Loucy (cell line): ENCODE results near the gene EXOSC2.

ENCODE experiments used
- H2AFZ ChIP-seq: fragments of 200-600 bp; sonication (generic); 2 replicates; pipeline ENCODE4 v1.6.0; 2016; ENCODE audit warnings: antibody characterized with exemption, mild to moderate bottlenecking, low read length, moderate library complexity
- H3F3A ChIP-seq: fragments of 200-600 bp; 2 replicates; pipeline ENCODE4 v1.6.0; 2016; ENCODE audit warnings: antibody characterized with exemption, low read depth, mild to moderate bottlenecking
- H3K27me3 ChIP-seq: fragments of 200-600 bp; sonication (generic); 2 replicates; pipeline ENCODE4 v1.6.1; 2014; ENCODE audit warnings: low read length, mild to moderate bottlenecking; ENCODE audit not compliant: insufficient read depth, poor library complexity, severe bottlenecking
- H3K36me3 ChIP-seq: fragments of 200-600 bp; sonication (generic); 2 replicates; pipeline ENCODE4 v1.6.1; 2016; ENCODE audit warnings: low read length; ENCODE audit not compliant: insufficient read depth
- H3K4me1 ChIP-seq: fragments of 200-600 bp; sonication (generic); 2 replicates; pipeline ENCODE4 v1.5.1; 2014; ENCODE audit warnings: low read length, mild to moderate bottlenecking; ENCODE audit not compliant: insufficient read depth, poor library complexity, severe bottlenecking
- H3K4me2 ChIP-seq: fragments of 200-600 bp; sonication (generic); 2 replicates; pipeline ENCODE4 v1.6.0; 2014; ENCODE audit warnings: antibody characterized with exemption, low read length, low read depth, mild to moderate bottlenecking; ENCODE audit not compliant: poor library complexity, severe bottlenecking
- H3K4me3 ChIP-seq: fragments of 200-600 bp; sonication (generic); 2 replicates; pipeline ENCODE4 v1.5.1; 2014; ENCODE audit warnings: low read length, mild to moderate bottlenecking, mixed read lengths; ENCODE audit not compliant: poor library complexity, severe bottlenecking
- H3K79me2 ChIP-seq: fragments of 200-600 bp; sonication (generic); 2 replicates; pipeline ENCODE4 v1.6.1; 2014; ENCODE audit warnings: low read length; ENCODE audit not compliant: insufficient read depth
- H3K9ac ChIP-seq: fragments of 200-600 bp; sonication (generic); 2 replicates; pipeline ENCODE4 v1.6.0; 2014; ENCODE audit warnings: mild to moderate bottlenecking, low read depth, low read length, moderate library complexity; ENCODE audit not compliant: poor library complexity, severe bottlenecking
- H3K9me2 ChIP-seq: fragments of 200-600 bp; sonication (generic); replicated peaks from 2 replicates; pipeline ENCODE4 v1.6.1; 2016; ENCODE audit warnings: low read depth, low read length, mixed read lengths
- H3K9me3 ChIP-seq: fragments of 200-600 bp; sonication (generic); 2 replicates; pipeline ENCODE4 v1.6.1; 2014; ENCODE audit warnings: mild to moderate bottlenecking, antibody characterized with exemption, low read length, low read depth; ENCODE audit not compliant: insufficient read depth
- H4K20me1 ChIP-seq: fragments of 200-600 bp; sonication (generic); 2 replicates; pipeline ENCODE4 v1.6.0; 2014; ENCODE audit warnings: antibody characterized with exemption, low read length, mild to moderate bottlenecking; ENCODE audit not compliant: insufficient read depth, poor library complexity, severe bottlenecking
- EZH2phosphoT487 ChIP-seq: fragments of 200-600 bp; IDR thresholded peaks from 2 replicates; pipeline ENCODE4 v1.6.1; 2018; ENCODE audit warnings: antibody characterized with exemption, mild to moderate bottlenecking, moderate library complexity, borderline replicate concordance
- TF ChIP-seq, protein P1 (sequence below): fragments of 200-600 bp; sonication (generic); conservative IDR thresholded peaks from 2 replicates; pipeline ENCODE4 v1.5.1; 2014; ENCODE audit warnings: mild to moderate bottlenecking, antibody characterized with exemption, low read length

The EXOSC2 gene

DNA sequence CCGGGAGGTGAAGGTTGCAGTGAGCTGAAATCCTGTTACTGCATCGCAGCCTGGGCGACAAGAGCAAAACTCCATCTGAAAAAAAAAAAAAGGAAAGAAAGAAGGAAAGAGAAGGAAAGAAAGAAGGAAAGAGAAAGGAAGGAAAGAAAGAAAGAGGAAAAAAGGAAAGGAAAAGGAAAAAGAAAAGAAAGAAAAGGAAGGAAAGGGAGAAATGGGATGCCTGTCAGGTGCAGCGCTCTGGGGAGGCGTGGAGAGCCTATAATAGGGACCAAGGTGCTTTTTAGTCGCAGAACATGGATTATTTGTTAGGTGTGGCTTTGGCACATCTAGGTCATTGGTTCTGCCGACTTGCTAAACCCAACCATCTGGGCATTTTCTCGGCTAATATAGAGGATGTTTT lies 17.9 kb downstream of the EXOSC2 start:
- Histone ChIP-seq H3K9ac (no peak overlapping the region), H2AFZ (no peak overlapping the region), H4K20me1 (no peaks in the 10 kb centered on the region), H3K36me3 (no peaks in the 10 kb centered on the region), H3K4me1 (peaks cover 12% of the 10 kb centered on the region), H3K9me3 (no peaks in the 10 kb centered on the region), H3K4me3 (no peak overlapping the region), H3F3A (no peaks in the 10 kb centered on the region), H3K27me3 (no peaks in the 10 kb centered on the region), H3K9me2 (no peaks in the 10 kb centered on the region), H3K79me2 (peaks cover 21% of the 10 kb centered on the region), H3K4me2 (no peak overlapping the region)
- TF ChIP-seq EZH2phosphoT487: no peak
- TF ChIP-seq, protein P1, sequence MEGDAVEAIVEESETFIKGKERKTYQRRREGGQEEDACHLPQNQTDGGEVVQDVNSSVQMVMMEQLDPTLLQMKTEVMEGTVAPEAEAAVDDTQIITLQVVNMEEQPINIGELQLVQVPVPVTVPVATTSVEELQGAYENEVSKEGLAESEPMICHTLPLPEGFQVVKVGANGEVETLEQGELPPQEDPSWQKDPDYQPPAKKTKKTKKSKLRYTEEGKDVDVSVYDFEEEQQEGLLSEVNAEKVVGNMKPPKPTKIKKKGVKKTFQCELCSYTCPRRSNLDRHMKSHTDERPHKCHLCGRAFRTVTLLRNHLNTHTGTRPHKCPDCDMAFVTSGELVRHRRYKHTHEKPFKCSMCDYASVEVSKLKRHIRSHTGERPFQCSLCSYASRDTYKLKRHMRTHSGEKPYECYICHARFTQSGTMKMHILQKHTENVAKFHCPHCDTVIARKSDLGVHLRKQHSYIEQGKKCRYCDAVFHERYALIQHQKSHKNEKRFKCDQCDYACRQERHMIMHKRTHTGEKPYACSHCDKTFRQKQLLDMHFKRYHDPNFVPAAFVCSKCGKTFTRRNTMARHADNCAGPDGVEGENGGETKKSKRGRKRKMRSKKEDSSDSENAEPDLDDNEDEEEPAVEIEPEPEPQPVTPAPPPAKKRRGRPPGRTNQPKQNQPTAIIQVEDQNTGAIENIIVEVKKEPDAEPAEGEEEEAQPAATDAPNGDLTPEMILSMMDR: no peak

DNA sequence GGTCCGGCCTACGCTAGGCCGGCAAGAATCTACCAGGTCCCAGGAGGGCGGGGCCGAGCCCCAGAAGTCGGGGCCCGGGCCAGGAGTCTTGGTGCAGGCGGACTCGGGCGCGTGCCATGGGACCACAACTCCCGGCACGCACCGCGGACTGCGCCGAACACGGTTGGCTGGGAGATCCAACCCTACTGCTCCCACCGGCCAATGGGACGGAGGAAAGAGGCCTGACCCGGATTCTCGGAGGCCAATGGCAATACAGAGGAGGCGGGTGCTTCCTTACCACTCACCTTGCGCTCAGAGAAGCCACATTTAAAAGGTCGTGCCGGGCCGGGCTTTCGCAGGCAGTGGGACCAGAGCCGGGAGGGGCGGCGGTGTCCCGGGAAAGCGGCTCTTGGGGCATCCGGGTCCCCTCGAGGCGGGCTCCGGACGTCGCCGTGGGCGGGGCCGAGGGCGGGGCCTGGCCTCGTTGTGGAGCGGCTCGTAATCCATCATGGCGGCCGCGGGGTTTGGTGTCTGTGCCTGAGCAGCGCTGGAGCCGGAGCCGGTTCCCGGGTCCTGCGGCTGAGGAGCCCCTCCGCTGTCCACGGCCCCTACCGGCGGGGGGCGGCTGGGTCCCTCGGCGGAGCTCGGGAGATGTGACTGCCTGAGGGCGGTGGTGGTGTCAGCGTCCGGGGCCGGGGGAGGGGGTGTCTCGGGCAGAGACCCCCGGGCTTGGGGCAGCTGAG lies 19.1 kb downstream of the EXOSC2 start:
- H3K4me2 ChIP-seq: peak overlapping the region; percentile 90
- no peaks in the 10 kb centered on the region for H3K9me3 ChIP-seq
- H3F3A ChIP-seq: no peaks in the 10 kb centered on the region
- H3K9ac ChIP-seq: peak overlapping the region; percentile 76
- H3K36me3 ChIP-seq: no peaks in the 10 kb centered on the region
- no peaks in the 10 kb centered on the region for H4K20me1 ChIP-seq
- H2AFZ ChIP-seq: peak overlapping the region; percentile 91
- H3K9me2 ChIP-seq: no peaks in the 10 kb centered on the region
- H3K27me3 ChIP-seq: no peaks in the 10 kb centered on the region
- H3K4me1 ChIP-seq: peaks cover 12% of the 10 kb centered on the region
- no peak for TF ChIP-seq EZH2phosphoT487
- TF ChIP-seq, protein P1: no peak
- H3K79me2 ChIP-seq: peaks cover 30% of the 10 kb centered on the region
- peak overlapping the region; percentile 84 for H3K4me3 ChIP-seq

DNA sequence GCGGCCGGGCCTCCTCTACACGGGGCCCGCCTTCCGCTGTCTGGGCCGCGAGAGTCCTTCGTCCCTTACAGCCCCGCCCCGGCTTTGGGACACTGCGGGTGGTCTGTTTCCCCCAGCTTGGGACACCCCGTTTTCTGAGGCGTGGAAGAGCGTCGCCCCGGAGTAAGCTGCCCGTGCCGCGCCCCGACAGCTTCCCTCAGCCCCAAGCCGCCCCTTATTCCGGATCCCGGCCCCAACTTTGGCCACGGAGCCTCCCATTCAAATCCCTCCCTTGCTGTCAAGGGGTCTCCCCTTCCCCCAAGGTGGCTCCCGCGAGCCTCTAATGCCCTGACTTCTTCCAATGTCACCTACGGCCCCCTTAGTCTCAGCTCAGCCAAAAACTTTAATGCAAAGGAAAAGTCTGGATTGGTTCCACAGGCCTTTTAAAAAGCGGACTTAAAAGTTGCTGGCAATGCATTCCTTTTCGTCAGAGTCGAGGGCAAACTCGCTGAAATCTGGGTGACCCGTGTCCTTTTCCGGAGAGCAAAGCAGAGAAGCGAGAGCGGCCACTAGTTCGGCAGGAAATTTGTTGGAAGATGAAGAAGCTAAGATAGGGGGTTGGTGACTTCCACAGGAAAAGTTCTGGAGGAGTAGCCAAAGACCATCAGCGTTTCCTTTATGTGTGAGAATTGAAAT lies 19.8 kb downstream of the EXOSC2 start:
- no peak for TF ChIP-seq EZH2phosphoT487
- TF ChIP-seq, protein P1: no peak
- H3K9me3 ChIP-seq: no peaks in the 10 kb centered on the region
- no peaks in the 10 kb centered on the region for H3K9me2 ChIP-seq
- H4K20me1 ChIP-seq: no peaks in the 10 kb centered on the region
- H3K9ac ChIP-seq: peak overlapping the region; percentile 76
- H3K27me3 ChIP-seq: no peaks in the 10 kb centered on the region
- H3K4me3 ChIP-seq: peak overlapping the region; percentile 84
- no peaks in the 10 kb centered on the region for H3K36me3 ChIP-seq
- H3K4me1 ChIP-seq: peaks cover 12% of the 10 kb centered on the region
- H2AFZ ChIP-seq: peak overlapping the region; percentile 91
- no peaks in the 10 kb centered on the region for H3F3A ChIP-seq
- peak overlapping the region; percentile 90 for H3K4me2 ChIP-seq
- peaks cover 30% of the 10 kb centered on the region for H3K79me2 ChIP-seq
